ENCODE data around the gene STARD5. TPM values are rescaled to one million over a fixed set of nuclear protein-coding genes. Genes with fewer than 3 reads are reported as not detected.
A peak's percentile ranks its signal among the peaks of the same experiment; 100 is the strongest.

The STARD5 gene
- total RNA-seq, 2 donors from 2014 or later, result 2.0 to 5.4 TPM

DNA sequence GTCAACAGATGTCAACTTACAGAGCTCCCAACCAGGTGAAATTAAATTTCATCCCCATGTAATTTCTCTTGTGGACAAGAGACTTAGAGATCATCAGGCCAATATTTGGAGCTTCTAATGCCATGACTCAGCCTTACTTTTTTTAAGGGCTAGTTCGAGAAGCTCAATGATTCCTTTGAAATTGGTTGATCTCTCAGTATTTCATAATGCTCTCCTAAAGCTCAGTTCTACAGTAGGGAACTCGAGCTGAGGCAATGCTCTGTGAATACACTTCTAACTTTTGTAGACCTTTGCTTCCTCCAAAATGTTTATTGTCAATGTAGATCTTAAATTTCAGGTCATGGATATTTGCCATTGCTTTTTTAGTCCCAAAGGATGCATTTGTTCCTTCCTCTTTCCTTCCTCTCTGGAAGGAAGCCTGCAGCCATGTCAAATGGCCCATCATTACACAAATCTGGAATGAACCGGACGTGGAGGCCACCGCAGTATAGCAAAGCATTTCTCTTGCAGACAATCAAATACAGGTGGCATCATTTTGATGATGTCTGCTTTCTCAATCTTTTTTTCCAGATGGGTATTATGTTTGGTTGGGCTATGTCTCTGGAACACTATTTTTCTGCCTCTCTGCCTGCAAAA, 28.3 kb downstream of the STARD5 start:
- Histone ChIP-seq H3K36me3 (ENCODE audit: control insufficient read depth, insufficient read depth, low read length) (no peaks in the 10 kb centered on the region), H3K27me3 (ENCODE audit: control insufficient read depth, insufficient read depth, low read length, poor library complexity, severe bottlenecking) (no peaks in the 10 kb centered on the region), H3K4me1 (ENCODE audit: control insufficient read depth, insufficient read depth, low read length) (no peaks in the 10 kb centered on the region), H3K4me3 (ENCODE audit: low read length) (no peak overlapping the region), H3K27ac (ENCODE audit: low read depth, low read length) (no peak overlapping the region), H3K9ac (ENCODE audit: extremely low read depth, low read length, poor library complexity, severe bottlenecking) (no peak overlapping the region), H3K9me3 (ENCODE audit: control insufficient read depth, low read length) (no peaks in the 10 kb centered on the region)
- no peaks in the 10 kb centered on the region for H3K36me3 Mint-ChIP-seq (ENCODE audit: low read depth)
- H3K9me3 Mint-ChIP-seq, result no peaks in the 10 kb centered on the region
- TF ChIP-seq, protein P1, sequence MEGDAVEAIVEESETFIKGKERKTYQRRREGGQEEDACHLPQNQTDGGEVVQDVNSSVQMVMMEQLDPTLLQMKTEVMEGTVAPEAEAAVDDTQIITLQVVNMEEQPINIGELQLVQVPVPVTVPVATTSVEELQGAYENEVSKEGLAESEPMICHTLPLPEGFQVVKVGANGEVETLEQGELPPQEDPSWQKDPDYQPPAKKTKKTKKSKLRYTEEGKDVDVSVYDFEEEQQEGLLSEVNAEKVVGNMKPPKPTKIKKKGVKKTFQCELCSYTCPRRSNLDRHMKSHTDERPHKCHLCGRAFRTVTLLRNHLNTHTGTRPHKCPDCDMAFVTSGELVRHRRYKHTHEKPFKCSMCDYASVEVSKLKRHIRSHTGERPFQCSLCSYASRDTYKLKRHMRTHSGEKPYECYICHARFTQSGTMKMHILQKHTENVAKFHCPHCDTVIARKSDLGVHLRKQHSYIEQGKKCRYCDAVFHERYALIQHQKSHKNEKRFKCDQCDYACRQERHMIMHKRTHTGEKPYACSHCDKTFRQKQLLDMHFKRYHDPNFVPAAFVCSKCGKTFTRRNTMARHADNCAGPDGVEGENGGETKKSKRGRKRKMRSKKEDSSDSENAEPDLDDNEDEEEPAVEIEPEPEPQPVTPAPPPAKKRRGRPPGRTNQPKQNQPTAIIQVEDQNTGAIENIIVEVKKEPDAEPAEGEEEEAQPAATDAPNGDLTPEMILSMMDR (conservative IDR thresholded peaks at IDR 0.05), result no peak
- H3K27me3 Mint-ChIP-seq (ENCODE audit: insufficient read depth), result peaks cover 39% of the 10 kb centered on the region
- H3K27ac Mint-ChIP-seq, result no peak overlapping the region
- 92 to 94% methylated on average over 4 to 5 of the region's 5 CpGs for WGBS, 2 experiments (ENCODE audit: insufficient coverage in 1 of 2, insufficient read length in 1 of 2)
- H3K4me1 Mint-ChIP-seq, result peaks cover 7% of the 10 kb centered on the region
- DNase-seq, result no peak
- H3K4me3 Mint-ChIP-seq, result no peak overlapping the region

- H3K9ac ChIP-seq (ENCODE audit: extremely low read depth, low read length, poor library complexity, severe bottlenecking), result no peak overlapping the region
- H3K27me3 ChIP-seq (ENCODE audit: control insufficient read depth, insufficient read depth, low read length, poor library complexity, severe bottlenecking), result no peaks in the 10 kb centered on the region
- no peak overlapping the region for H3K4me3 ChIP-seq (ENCODE audit: low read length)
- no peak overlapping the region for H3K4me3 Mint-ChIP-seq
- H3K9me3 ChIP-seq (ENCODE audit: control insufficient read depth, low read length), result no peaks in the 10 kb centered on the region
- H3K36me3 ChIP-seq (ENCODE audit: control insufficient read depth, insufficient read depth, low read length), result no peaks in the 10 kb centered on the region
- H3K27me3 Mint-ChIP-seq (ENCODE audit: insufficient read depth), result peaks cover 37% of the 10 kb centered on the region
- H3K27ac ChIP-seq (ENCODE audit: low read depth, low read length), result no peak overlapping the region
- 78 to 95% methylated on average over 3 to 6 of the region's 6 CpGs for whole genome bisulfite sequencing, 2 experiments (ENCODE audit: insufficient coverage in 1 of 2, insufficient read length in 1 of 2)
- no peak overlapping the region for H3K27ac Mint-ChIP-seq
- TF ChIP-seq, protein P1 (conservative IDR thresholded peaks at IDR 0.05), result peak; percentile 47
- no peaks in the 10 kb centered on the region for H3K9me3 Mint-ChIP-seq
- H3K4me1 Mint-ChIP-seq, result peaks cover 7% of the 10 kb centered on the region
- H3K4me1 ChIP-seq (ENCODE audit: control insufficient read depth, insufficient read depth, low read length), result no peaks in the 10 kb centered on the region
- peak; percentile 56 for DNase-seq
- no peaks in the 10 kb centered on the region for H3K36me3 Mint-ChIP-seq (ENCODE audit: low read depth)
Measured at GRCh38 chr15:81294516-81294880, 29.4 kb downstream of the STARD5 start.

DNA sequence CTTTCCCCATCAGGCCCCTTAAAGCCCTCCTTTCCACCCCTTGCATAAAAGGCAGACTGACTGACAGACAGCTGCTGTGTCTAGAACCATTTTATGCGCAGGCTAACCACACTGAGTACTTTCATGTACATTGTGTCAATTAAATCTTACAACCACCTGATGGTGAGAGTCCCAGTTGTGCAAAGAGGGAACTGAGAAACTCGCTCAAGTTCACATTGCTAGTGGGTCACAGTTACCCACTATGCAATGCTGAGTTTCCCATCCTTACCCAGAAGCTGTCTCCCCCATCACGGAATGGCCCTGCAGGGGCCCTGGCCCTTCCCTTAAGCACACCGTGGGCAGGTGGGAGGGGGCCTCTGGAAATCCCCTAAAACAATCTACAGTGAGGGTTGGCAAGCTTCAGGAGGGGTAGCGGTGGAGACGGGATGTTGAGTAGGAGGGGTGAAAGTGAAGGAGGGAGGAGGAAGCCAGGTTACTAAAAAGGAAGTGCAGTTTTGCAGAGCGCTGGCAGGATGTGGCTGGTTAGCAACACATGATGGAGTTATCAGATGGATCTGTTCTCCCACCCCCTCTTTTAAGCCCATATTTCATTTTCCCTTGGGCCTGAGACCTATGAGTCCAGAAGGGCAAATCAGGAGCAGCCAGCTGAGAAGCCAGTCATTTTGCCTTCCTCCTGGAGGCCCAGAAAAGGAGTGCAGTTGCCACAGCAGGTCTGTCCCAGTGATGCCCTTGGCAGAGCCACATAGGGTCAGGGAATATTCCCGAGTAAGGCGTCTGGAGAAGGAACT, 30.0 kb downstream of the STARD5 start:
- H3K4me3 Mint-ChIP-seq, result no peak overlapping the region
- no peak overlapping the region for H3K4me3 ChIP-seq (ENCODE audit: low read length)
- no peaks in the 10 kb centered on the region for H3K36me3 Mint-ChIP-seq (ENCODE audit: low read depth)
- 73 to 100% methylated on average over 2 to 9 of the region's 9 CpGs for WGBS, 2 experiments (ENCODE audit: insufficient coverage in 1 of 2, insufficient read length in 1 of 2)
- TF ChIP-seq, protein P1 (conservative IDR thresholded peaks at IDR 0.05), result no peak
- no peak overlapping the region for H3K27ac Mint-ChIP-seq
- peaks cover 33% of the 10 kb centered on the region for H3K27me3 Mint-ChIP-seq (ENCODE audit: insufficient read depth)
- H3K9me3 ChIP-seq (ENCODE audit: control insufficient read depth, low read length), result no peaks in the 10 kb centered on the region
- H3K36me3 ChIP-seq (ENCODE audit: control insufficient read depth, insufficient read depth, low read length), result no peaks in the 10 kb centered on the region
- H3K9me3 Mint-ChIP-seq, result no peaks in the 10 kb centered on the region
- DNase-seq, result no peak
- no peaks in the 10 kb centered on the region for H3K27me3 ChIP-seq (ENCODE audit: control insufficient read depth, insufficient read depth, low read length, poor library complexity, severe bottlenecking)
- no peak overlapping the region for H3K27ac ChIP-seq (ENCODE audit: low read depth, low read length)
- no peaks in the 10 kb centered on the region for H3K4me1 ChIP-seq (ENCODE audit: control insufficient read depth, insufficient read depth, low read length)
- H3K4me1 Mint-ChIP-seq, result peaks cover 7% of the 10 kb centered on the region
- no peak overlapping the region for H3K9ac ChIP-seq (ENCODE audit: extremely low read depth, low read length, poor library complexity, severe bottlenecking)
